Activated T-cell treated with anti-CD3 and anti-CD28 coated beads, Interleukin-2, amount 50 U/mL, for 72 hours (primary cell): ENCODE results near the gene LONP2. TPM values are rescaled to one million over a fixed set of nuclear protein-coding genes. Genes with fewer than 3 reads are reported as not detected.
"Not testable (repeated sequence)": the region's sequence is repeated elsewhere in the genome, so short reads cannot be mapped to it uniquely, and the experiment has no call there.

Experiments used
- ATAC-seq, 2 donors: fragments of 150-1000 bp; cut with Tn5 transposase; replicated peaks in 1 of 2; 2 replicates each; pipeline ENCODE4 v1.10.0; 2021; ENCODE audit warnings: moderate library complexity in 2 of 2, mild to moderate bottlenecking in 1 of 2
- DNase-seq, 2 donors: peaks; one replicate each; pipeline ENCODE4 v3.0.0; 2021 to 2022; ENCODE audit warnings: mixed read lengths in 1 of 2
- H3K27ac Mint-ChIP-seq: one replicate; pipeline ENCODE4 v1.8.0; 2022; ENCODE audit warnings: mild to moderate bottlenecking, moderate library complexity, mixed read lengths
- H3K27me3 Mint-ChIP-seq: one replicate; pipeline ENCODE4 v1.8.0; 2022; ENCODE audit warnings: low read depth, mixed read lengths
- H3K36me3 Mint-ChIP-seq, 2 donors: one replicate each; pipeline ENCODE4 v1.8.0; 2022; ENCODE audit warnings: mixed read lengths in 2 of 2, mild to moderate bottlenecking in 1 of 2; ENCODE audit not compliant: insufficient read depth in 2 of 2
- H3K4me1 Mint-ChIP-seq: one replicate; pipeline ENCODE4 v1.8.0; 2022; ENCODE audit warnings: low read depth, mixed read lengths
- H3K4me3 Mint-ChIP-seq, 2 donors: one replicate each; pipeline ENCODE4 v1.8.0; 2022; ENCODE audit warnings: mild to moderate bottlenecking in 2 of 2, mixed read lengths in 2 of 2, moderate library complexity in 2 of 2
- H3K9me3 Mint-ChIP-seq, 2 donors: one replicate each; pipeline ENCODE4 v1.8.0; 2022; ENCODE audit warnings: mixed read lengths in 2 of 2
- total RNA-seq, 2 donors: library from RNA; stranded (reverse); gene quantifications; one replicate each; pipeline ENCODE4 v1.2.3, GENCODE V29; 2022

Gene LONP2
- total RNA-seq, 2 donors from 2014 or later = 50.8 to 55.3 TPM

GRCh38 chr16:48218473-48218872 lies 25.6 kb upstream of the LONP2 start:
- Mint-ChIP-seq H3K27me3 (no peaks in the 10 kb centered on the region), H3K4me1 (no peaks in the 10 kb centered on the region), H3K4me3 (no peak overlapping the region), H3K27ac (no peak overlapping the region), H3K36me3 (peaks cover 0 to 2% of the 10 kb centered on the region in 2 donors), H3K9me3 (peaks cover 2 to 3% of the 10 kb centered on the region in 2 donors)
- ATAC-seq = no peak
- DNase-seq = no peak

- ATAC-seq (no peak), DNase-seq (no peak)
- H3K36me3 Mint-ChIP-seq = peaks cover 0 to 2% of the 10 kb centered on the region in 2 donors
- no peak overlapping the region for H3K4me3 Mint-ChIP-seq
- H3K4me1 Mint-ChIP-seq = no peaks in the 10 kb centered on the region
- no peaks in the 10 kb centered on the region for H3K27me3 Mint-ChIP-seq
- H3K27ac Mint-ChIP-seq = no peak overlapping the region
- H3K9me3 Mint-ChIP-seq = peaks cover 2 to 3% of the 10 kb centered on the region in 2 donors
Observed at GRCh38 chr16:48220891-48221290, 23.2 kb upstream of the LONP2 start.

GRCh38 chr16:48223490-48223889 lies 20.6 kb upstream of the LONP2 start:
- ATAC-seq = no peak
- no peak overlapping the region for H3K27ac Mint-ChIP-seq

GRCh38 chr16:48225456-48225855 lies 18.6 kb upstream of the LONP2 start:
- Mint-ChIP-seq H3K27me3 (no peaks in the 10 kb centered on the region), H3K4me1 (no peaks in the 10 kb centered on the region), H3K36me3 (no peaks in the 10 kb centered on the region), H3K27ac (no peak overlapping the region), H3K9me3 (no peaks in the 10 kb centered on the region), H3K4me3 (no peak overlapping the region)
- no peak for DNase-seq
- ATAC-seq = no peak

More at GRCh38 chr16:48223490-48223889, 20.6 kb upstream of the LONP2 start:
- Mint-ChIP-seq H3K27me3 (no peaks in the 10 kb centered on the region), H3K36me3 (peaks cover 0 to 2% of the 10 kb centered on the region in 2 donors), H3K4me3 (no peak overlapping the region), H3K9me3 (peaks cover 2 to 3% of the 10 kb centered on the region in 2 donors), H3K4me1 (no peaks in the 10 kb centered on the region)
- DNase-seq = no peak

- Mint-ChIP-seq H3K9me3 (no peaks in the 10 kb centered on the region), H3K4me1 (peaks cover 19% of the 10 kb centered on the region), H3K27ac (peak overlapping the region; percentile 96), H3K4me3 (peak overlapping the region; percentile 72), H3K36me3 (no peaks in the 10 kb centered on the region), H3K27me3 (no peaks in the 10 kb centered on the region)
- ATAC-seq (peak; percentile 79 to 81), DNase-seq (peak; percentile 62)
Observed at GRCh38 chr16:48231727-48232492, 12.2 kb upstream of the LONP2 start.

GRCh38 chr16:48232493-48233040 lies 11.5 kb upstream of the LONP2 start:
- H3K4me3 Mint-ChIP-seq = peak overlapping the region; percentile 72

GRCh38 chr16:48234630-48235029 lies 9.5 kb upstream of the LONP2 start:
- no peaks in the 10 kb centered on the region for H3K27me3 Mint-ChIP-seq
- no peak for DNase-seq
- no peaks in the 10 kb centered on the region for H3K36me3 Mint-ChIP-seq
- no peak overlapping the region for H3K4me3 Mint-ChIP-seq
- H3K9me3 Mint-ChIP-seq = no peaks in the 10 kb centered on the region
- ATAC-seq = no peak
- H3K4me1 Mint-ChIP-seq = peaks cover 19% of the 10 kb centered on the region
- H3K27ac Mint-ChIP-seq = no peak overlapping the region

More at GRCh38 chr16:48232493-48233040, 11.5 kb upstream of the LONP2 start:
- no peaks in the 10 kb centered on the region for H3K9me3 Mint-ChIP-seq
- no peaks in the 10 kb centered on the region for H3K36me3 Mint-ChIP-seq
- no peaks in the 10 kb centered on the region for H3K27me3 Mint-ChIP-seq
- peak overlapping the region; percentile 96 for H3K27ac Mint-ChIP-seq
- ATAC-seq (peak; percentile 70 to 86), DNase-seq (peak in 1 of 2 donors; percentile 12)
- H3K4me1 Mint-ChIP-seq = peaks cover 19% of the 10 kb centered on the region

- ATAC-seq = no peak
- no peak overlapping the region for H3K27ac Mint-ChIP-seq
Observed at GRCh38 chr16:48235058-48235555, 9.0 kb upstream of the LONP2 start.

GRCh38 chr16:48235556-48236136 lies 8.5 kb upstream of the LONP2 start:
- no peaks in the 10 kb centered on the region for H3K27me3 Mint-ChIP-seq
- H3K4me1 Mint-ChIP-seq = peaks cover 19% of the 10 kb centered on the region
- peaks cover 0 to 4% of the 10 kb centered on the region in 2 donors for H3K36me3 Mint-ChIP-seq
- ATAC-seq = no peak
- H3K27ac Mint-ChIP-seq = no peak overlapping the region
- no peak for DNase-seq
- peaks cover 3 to 5% of the 10 kb centered on the region in 2 donors for H3K9me3 Mint-ChIP-seq
- H3K4me3 Mint-ChIP-seq = no peak overlapping the region

More at GRCh38 chr16:48235058-48235555, 9.0 kb upstream of the LONP2 start:
- Mint-ChIP-seq H3K4me3 (no peak overlapping the region), H3K9me3 (peaks cover under 1 to 4% of the 10 kb centered on the region in 2 donors), H3K27me3 (no peaks in the 10 kb centered on the region), H3K36me3 (peaks cover 0 to 3% of the 10 kb centered on the region in 2 donors), H3K4me1 (peaks cover 19% of the 10 kb centered on the region)
- DNase-seq = no peak

- no peak overlapping the region for H3K4me3 Mint-ChIP-seq
- peaks cover 5% of the 10 kb centered on the region in 2 donors for H3K9me3 Mint-ChIP-seq
- H3K27ac Mint-ChIP-seq = no peak overlapping the region
- DNase-seq = no peak
- no peak for ATAC-seq
- H3K27me3 Mint-ChIP-seq = no peaks in the 10 kb centered on the region
- H3K4me1 Mint-ChIP-seq = peaks cover 19% of the 10 kb centered on the region
- peaks cover 0 to 4% of the 10 kb centered on the region in 2 donors for H3K36me3 Mint-ChIP-seq
Observed at GRCh38 chr16:48236286-48236685, 7.8 kb upstream of the LONP2 start.

GRCh38 chr16:48240147-48240546 lies 4.0 kb upstream of the LONP2 start:
- DNase-seq, H3K36me3 Mint-ChIP-seq, H3K9me3 Mint-ChIP-seq, H3K4me3 Mint-ChIP-seq, H3K27me3 Mint-ChIP-seq, H3K4me1 Mint-ChIP-seq, ATAC-seq, H3K27ac Mint-ChIP-seq: not testable (repeated sequence)

GRCh38 chr16:48244863-48245195 lies 729 bp downstream of the LONP2 start:
- peaks cover 4 to 5% of the 10 kb centered on the region in 2 donors for H3K9me3 Mint-ChIP-seq
- DNase-seq (no peak), ATAC-seq (no peak)
- H3K27ac Mint-ChIP-seq = peak overlapping the region; percentile 88
- peak overlapping the region; percentile 90 to 93 for H3K4me3 Mint-ChIP-seq
- H3K4me1 Mint-ChIP-seq = peaks cover 40% of the 10 kb centered on the region
- no peaks in the 10 kb centered on the region for H3K27me3 Mint-ChIP-seq
- H3K36me3 Mint-ChIP-seq = peaks cover 3 to 8% of the 10 kb centered on the region in 2 donors

- peaks cover 45% of the 10 kb centered on the region for H3K4me1 Mint-ChIP-seq
- H3K27me3 Mint-ChIP-seq = no peaks in the 10 kb centered on the region
- ATAC-seq (no peak), DNase-seq (no peak)
- H3K9me3 Mint-ChIP-seq = peaks cover 0 to 2% of the 10 kb centered on the region in 2 donors
- H3K27ac Mint-ChIP-seq = peak overlapping the region; percentile 12
- peaks cover 3 to 5% of the 10 kb centered on the region in 2 donors for H3K36me3 Mint-ChIP-seq
- peak overlapping the region; percentile 90 to 93 for H3K4me3 Mint-ChIP-seq
Observed at GRCh38 chr16:48246066-48246465, 2.0 kb downstream of the LONP2 start.
